ENCODE data around the gene RAP1B. TPM values are rescaled to one million over a fixed set of nuclear protein-coding genes. Genes with fewer than 3 reads are reported as not detected.

The RAP1B gene
- total and polyA plus RNA-seq, 2 of the 13 experiments (the other 11 are each of a cell fraction or from before 2014, with no cell fraction given): 71.1 to 92.7 TPM

DNA sequence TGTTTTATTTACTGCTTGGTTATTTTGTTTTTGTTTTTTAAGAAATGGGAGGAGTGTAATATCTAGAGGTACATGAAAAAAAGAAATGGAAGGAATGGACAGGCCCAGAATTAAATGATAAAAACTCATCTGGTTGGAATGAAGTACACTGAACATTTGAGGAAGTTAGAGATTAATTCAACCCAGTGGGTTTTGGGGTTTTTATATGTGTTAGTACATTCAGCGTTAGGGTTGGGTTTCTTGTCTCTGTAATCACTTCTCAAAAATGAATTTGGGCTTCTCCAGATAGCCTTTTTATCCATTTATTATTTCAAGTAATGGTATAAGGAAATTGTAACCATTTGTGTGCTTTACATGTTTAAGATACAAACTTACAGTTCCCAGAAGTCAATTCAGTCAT lies 56.6 kb downstream of the RAP1B start:
- ChIA-PET CTCF (ENCODE audit: low intra/inter-chr PET ratio, low total read pairs) (no interaction called here), POLR2A (no interaction called here)
- Histone ChIP-seq H2AFZ (ENCODE audit: low read length) (no peak overlapping the region), H3K4me3 (replicated peaks in 1 of 3; ENCODE audit: insufficient read depth in 1 of 3, low read depth in 2 of 3, low read length in 3 of 3) (no peak overlapping the region), H3K4me2 (ENCODE audit: low read depth, low read length) (no peak overlapping the region), H3K9ac (ENCODE audit: insufficient read depth, low read depth, low read length) (no peak overlapping the region), H3K79me2 (ENCODE audit: insufficient read depth, low read length) (no peaks in the 10 kb centered on the region), H3K4me1 (ENCODE audit: insufficient read depth, low read length) (no peaks in the 10 kb centered on the region), H3K36me3 (replicated peaks in 1 of 2; ENCODE audit: control insufficient read depth in 1 of 2, insufficient read depth in 2 of 2, low read length in 2 of 2) (no peaks in the 10 kb centered on the region), H4K20me1 (ENCODE audit: insufficient read depth, low read length) (no peaks in the 10 kb centered on the region), H3K9me3 (ENCODE audit: low read length) (no peaks in the 10 kb centered on the region), H3K27ac (ENCODE audit: extremely low read length, insufficient read depth, low read length) (no peak overlapping the region), H3K27me3 (ENCODE audit: control insufficient read depth in 1 of 2, insufficient read depth in 2 of 2, low read length in 2 of 2) (no peaks in the 10 kb centered on the region)
- no TSS peak for BruUV-seq (replicated peaks)
- ATAC-seq: no peak
- TF ChIP-seq, protein P1, sequence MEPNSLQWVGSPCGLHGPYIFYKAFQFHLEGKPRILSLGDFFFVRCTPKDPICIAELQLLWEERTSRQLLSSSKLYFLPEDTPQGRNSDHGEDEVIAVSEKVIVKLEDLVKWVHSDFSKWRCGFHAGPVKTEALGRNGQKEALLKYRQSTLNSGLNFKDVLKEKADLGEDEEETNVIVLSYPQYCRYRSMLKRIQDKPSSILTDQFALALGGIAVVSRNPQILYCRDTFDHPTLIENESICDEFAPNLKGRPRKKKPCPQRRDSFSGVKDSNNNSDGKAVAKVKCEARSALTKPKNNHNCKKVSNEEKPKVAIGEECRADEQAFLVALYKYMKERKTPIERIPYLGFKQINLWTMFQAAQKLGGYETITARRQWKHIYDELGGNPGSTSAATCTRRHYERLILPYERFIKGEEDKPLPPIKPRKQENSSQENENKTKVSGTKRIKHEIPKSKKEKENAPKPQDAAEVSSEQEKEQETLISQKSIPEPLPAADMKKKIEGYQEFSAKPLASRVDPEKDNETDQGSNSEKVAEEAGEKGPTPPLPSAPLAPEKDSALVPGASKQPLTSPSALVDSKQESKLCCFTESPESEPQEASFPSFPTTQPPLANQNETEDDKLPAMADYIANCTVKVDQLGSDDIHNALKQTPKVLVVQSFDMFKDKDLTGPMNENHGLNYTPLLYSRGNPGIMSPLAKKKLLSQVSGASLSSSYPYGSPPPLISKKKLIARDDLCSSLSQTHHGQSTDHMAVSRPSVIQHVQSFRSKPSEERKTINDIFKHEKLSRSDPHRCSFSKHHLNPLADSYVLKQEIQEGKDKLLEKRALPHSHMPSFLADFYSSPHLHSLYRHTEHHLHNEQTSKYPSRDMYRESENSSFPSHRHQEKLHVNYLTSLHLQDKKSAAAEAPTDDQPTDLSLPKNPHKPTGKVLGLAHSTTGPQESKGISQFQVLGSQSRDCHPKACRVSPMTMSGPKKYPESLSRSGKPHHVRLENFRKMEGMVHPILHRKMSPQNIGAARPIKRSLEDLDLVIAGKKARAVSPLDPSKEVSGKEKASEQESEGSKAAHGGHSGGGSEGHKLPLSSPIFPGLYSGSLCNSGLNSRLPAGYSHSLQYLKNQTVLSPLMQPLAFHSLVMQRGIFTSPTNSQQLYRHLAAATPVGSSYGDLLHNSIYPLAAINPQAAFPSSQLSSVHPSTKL (CRISPR knock-in tag; IDR thresholded peaks at IDR 0.05): no peak
- TF ChIP-seq ZNF101 (CRISPR knock-in tag; IDR thresholded peaks at IDR 0.05; ENCODE audit: borderline replicate concordance, low read depth): no peak
- no peak for DNase-seq (ENCODE audit: low spot score)
- 93% methylated on average over 1 of the region's 1 CpG for WGBS (ENCODE audit: low lambda C conversion rate)
- FAIRE-seq: no peak
- in situ Hi-C loops (cut with HindIII; ENCODE audit: extremely low pct_ligation_motif_present, low pct_unique_long_range_greater_than_20kb): no loop called here
- intact Hi-C loops (cut with micrococcal nuclease; ENCODE audit: unreplicated experiment): loop anchor here (10.0 kb wide), 1 partner anchor 332 kb away; the partner anchor contains the start of gene MDM1

DNA sequence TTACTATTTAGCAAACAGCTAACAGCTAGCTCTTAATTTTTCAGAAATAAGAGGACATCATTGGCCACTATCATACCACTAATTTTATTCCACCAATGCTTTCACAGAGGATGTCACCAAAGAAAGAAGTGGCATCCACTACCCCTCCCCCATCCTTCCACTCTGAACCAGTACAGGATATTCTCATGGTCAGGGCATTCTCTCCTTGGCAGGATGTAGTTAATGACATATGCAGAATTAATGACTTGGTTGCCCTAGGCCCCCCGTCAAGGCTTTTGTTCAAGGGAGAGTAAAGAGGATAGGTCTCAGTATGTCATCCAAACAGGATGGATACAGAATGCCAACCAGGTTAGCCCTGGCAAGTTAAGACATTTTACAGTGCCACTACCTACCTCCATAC lies 57.2 kb downstream of the RAP1B start:
- peak; percentile 34; the same call in 1 of the 3 replicates for ATAC-seq
- CTCF ChIA-PET (ENCODE audit: low intra/inter-chr PET ratio, low total read pairs): no interaction called here
- BruUV-seq (replicated peaks): no TSS peak
- TF ChIP-seq CBX5 (CRISPR knock-in tag; IDR thresholded peaks at IDR 0.05; ENCODE audit: borderline replicate concordance) (no peak), ZNF296 (CRISPR knock-in tag; conservative IDR thresholded peaks at IDR 0.05) (no peak), HMG20A (CRISPR knock-in tag; IDR thresholded peaks at IDR 0.05; ENCODE audit: borderline replicate concordance) (no peak), ZFP82 (CRISPR knock-in tag; IDR thresholded peaks at IDR 0.05; ENCODE audit: borderline replicate concordance) (no peak), ZFP36L2 (CRISPR knock-in tag; IDR thresholded peaks at IDR 0.05) (no peak), ZNF839 (CRISPR knock-in tag; IDR thresholded peaks at IDR 0.05; ENCODE audit: borderline replicate concordance) (no peak)
- TF ChIP-seq, protein P2, sequence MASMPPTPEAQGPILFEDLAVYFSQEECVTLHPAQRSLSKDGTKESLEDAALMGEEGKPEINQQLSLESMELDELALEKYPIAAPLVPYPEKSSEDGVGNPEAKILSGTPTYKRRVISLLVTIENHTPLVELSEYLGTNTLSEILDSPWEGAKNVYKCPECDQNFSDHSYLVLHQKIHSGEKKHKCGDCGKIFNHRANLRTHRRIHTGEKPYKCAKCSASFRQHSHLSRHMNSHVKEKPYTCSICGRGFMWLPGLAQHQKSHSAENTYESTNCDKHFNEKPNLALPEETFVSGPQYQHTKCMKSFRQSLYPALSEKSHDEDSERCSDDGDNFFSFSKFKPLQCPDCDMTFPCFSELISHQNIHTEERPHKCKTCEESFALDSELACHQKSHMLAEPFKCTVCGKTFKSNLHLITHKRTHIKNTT (CRISPR knock-in tag; IDR thresholded peaks at IDR 0.05): no peak
- TF ChIP-seq, protein P3, sequence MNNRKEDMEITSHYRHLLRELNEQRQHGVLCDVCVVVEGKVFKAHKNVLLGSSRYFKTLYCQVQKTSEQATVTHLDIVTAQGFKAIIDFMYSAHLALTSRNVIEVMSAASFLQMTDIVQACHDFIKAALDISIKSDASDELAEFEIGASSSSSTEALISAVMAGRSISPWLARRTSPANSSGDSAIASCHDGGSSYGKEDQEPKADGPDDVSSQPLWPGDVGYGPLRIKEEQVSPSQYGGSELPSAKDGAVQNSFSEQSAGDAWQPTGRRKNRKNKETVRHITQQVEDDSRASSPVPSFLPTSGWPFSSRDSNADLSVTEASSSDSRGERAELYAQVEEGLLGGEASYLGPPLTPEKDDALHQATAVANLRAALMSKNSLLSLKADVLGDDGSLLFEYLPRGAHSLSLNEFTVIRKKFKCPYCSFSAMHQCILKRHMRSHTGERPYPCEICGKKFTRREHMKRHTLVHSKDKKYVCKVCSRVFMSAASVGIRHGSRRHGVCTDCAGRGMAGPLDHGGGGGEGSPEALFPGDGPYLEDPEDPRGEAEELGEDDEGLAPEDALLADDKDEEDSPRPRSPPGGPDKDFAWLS (CRISPR knock-in tag; IDR thresholded peaks at IDR 0.05; ENCODE audit: borderline replicate concordance): no peak

More for the DNA sequence above, 57.2 kb downstream of the RAP1B start:
- in situ Hi-C loops (cut with HindIII; ENCODE audit: extremely low pct_ligation_motif_present, low pct_unique_long_range_greater_than_20kb) (no loop called here), intact Hi-C loops (cut with micrococcal nuclease; ENCODE audit: unreplicated experiment) (loop anchor here (10.0 kb wide), 1 partner anchor 333 kb away; the partner anchor contains the start of gene MDM1)
- no peaks in the 10 kb centered on the region for H3K9me3 ChIP-seq (ENCODE audit: low read length)
- FAIRE-seq (no peak), DNase-seq (ENCODE audit: low spot score) (no peak)
- no peak overlapping the region for H2AFZ ChIP-seq (ENCODE audit: low read length)
- no peak overlapping the region for H3K9ac ChIP-seq (ENCODE audit: insufficient read depth, low read depth, low read length)
- POLR2A ChIA-PET: no interaction called here
- H3K79me2 ChIP-seq (ENCODE audit: insufficient read depth, low read length): no peaks in the 10 kb centered on the region
- WGBS (ENCODE audit: low lambda C conversion rate): 73% methylated on average over 1 of the region's 1 CpG
- H3K4me2 ChIP-seq (ENCODE audit: low read depth, low read length): no peak overlapping the region
- H3K4me1 ChIP-seq (ENCODE audit: insufficient read depth, low read length): no peaks in the 10 kb centered on the region
- no peak overlapping the region for H3K4me3 ChIP-seq (replicated peaks in 1 of 3; ENCODE audit: insufficient read depth in 1 of 3, low read depth in 2 of 3, low read length in 3 of 3)
- no peaks in the 10 kb centered on the region for H3K27me3 ChIP-seq (ENCODE audit: control insufficient read depth in 1 of 2, insufficient read depth in 2 of 2, low read length in 2 of 2)
- no peak overlapping the region for H3K27ac ChIP-seq (ENCODE audit: extremely low read length, insufficient read depth, low read length)
- H4K20me1 ChIP-seq (ENCODE audit: insufficient read depth, low read length): no peaks in the 10 kb centered on the region
- no peaks in the 10 kb centered on the region for H3K36me3 ChIP-seq (replicated peaks in 1 of 2; ENCODE audit: control insufficient read depth in 1 of 2, insufficient read depth in 2 of 2, low read length in 2 of 2)

Measured in HepG2 (cell line).